Activated CD8-positive, alpha-beta T cell treated with anti-CD3 and anti-CD28 coated beads for 36 hours (primary cell): ENCODE data around the gene NEDD4. TPM values are rescaled to one million over a fixed set of nuclear protein-coding genes. Genes with fewer than 3 reads are reported as not detected.

Experiments used
- ATAC-seq: fragments of 200-7000 bp; cut with Tn5 transposase; one replicate; pipeline ENCODE4 v1.10.0; 2021; ENCODE audit warnings: mild to moderate bottlenecking, moderate library complexity
- CTCF ChIA-PET: fragments of 350-600 bp; sonication (Branson Sonifier 250); formaldehyde crosslinking; loops from one replicate; lab custom pipeline; 2021; ENCODE audit warnings: antibody characterized with exemption; lab: Charles Lee
- POLR2A ChIA-PET: fragments of 350-600 bp; sonication (Branson Sonifier 250); formaldehyde crosslinking; loops from one replicate; lab custom pipeline; 2021; ENCODE audit warnings: antibody characterized with exemption; lab: Charles Lee
- DNase-seq: peaks from one replicate; pipeline ENCODE4 v3.0.0-alpha.2; 2020
- H3K27ac Mint-ChIP-seq: one replicate; pipeline ENCODE4 v1.8.0; 2021; ENCODE audit warnings: mild to moderate bottlenecking, mixed read lengths
- H3K27me3 Mint-ChIP-seq: one replicate; pipeline ENCODE4 v1.8.0; 2021; ENCODE audit warnings: mixed read lengths
- H3K36me3 Mint-ChIP-seq: one replicate; pipeline ENCODE4 v1.8.0; 2021; ENCODE audit warnings: low read depth, mixed read lengths
- H3K4me1 Mint-ChIP-seq: one replicate; pipeline ENCODE4 v1.8.0; 2021; ENCODE audit warnings: low read depth, mixed read lengths
- H3K4me3 Mint-ChIP-seq: one replicate; pipeline ENCODE4 v1.8.0; 2021; ENCODE audit warnings: mild to moderate bottlenecking, moderate library complexity, mixed read lengths
- H3K9me3 Mint-ChIP-seq: one replicate; pipeline ENCODE4 v1.8.0; 2021; ENCODE audit warnings: mixed read lengths
- CTCF ChIP-seq: fragments of 200-600 bp; IDR thresholded peaks from one replicate; pipeline ENCODE4 v1.8.0; 2022; ENCODE audit warnings: antibody characterized with exemption, mild to moderate bottlenecking
- intact Hi-C: fragments of 100-400 bp; cut with micrococcal nuclease; formaldehyde crosslinking; loops from one replicate; pipeline ENCODE4 v1.10.0; 2022
- total RNA-seq, 2 experiments: library from RNA; stranded (reverse); gene quantifications; one replicate each; pipeline ENCODE4 v1.2.3, GENCODE V29; 2021

Gene NEDD4
- total RNA-seq, 2 experiments from 2014 or later, result 10.4 to 11.8 TPM

GRCh38 chr15:55916666-55917409 lies 76.6 kb downstream of the NEDD4 start:
- no peak overlapping the region for H3K27ac Mint-ChIP-seq
- POLR2A ChIA-PET, result no interaction called here
- no peaks in the 10 kb centered on the region for H3K27me3 Mint-ChIP-seq
- no peaks in the 10 kb centered on the region for H3K9me3 Mint-ChIP-seq
- CTCF ChIA-PET, result interaction anchor here (1.6 to 2.4 kb wide), 6 partner anchors 10 to 268 kb away, joined by 3 to 15 read pairs (median 8); no protein-coding TSS in a partner anchor
- no peak overlapping the region for H3K4me3 Mint-ChIP-seq
- no peaks in the 10 kb centered on the region for H3K4me1 Mint-ChIP-seq
- DNase-seq (no peak), ATAC-seq (no peak)
- H3K36me3 Mint-ChIP-seq, result no peaks in the 10 kb centered on the region
- no peak for TF ChIP-seq CTCF
- intact Hi-C loops, result no loop called here

GRCh38 chr15:55915876-55916567 lies 77.4 kb downstream of the NEDD4 start:
- CTCF ChIA-PET, result interaction anchor here (2.1 to 2.4 kb wide), 3 partner anchors 19 to 137 kb away, joined by 8 to 15 read pairs (median 8); no protein-coding TSS in a partner anchor
- ATAC-seq, result no peak
- no peak for TF ChIP-seq CTCF
- Mint-ChIP-seq H3K27me3 (no peaks in the 10 kb centered on the region), H3K4me1 (no peaks in the 10 kb centered on the region), H3K36me3 (no peaks in the 10 kb centered on the region), H3K27ac (no peak overlapping the region), H3K9me3 (no peaks in the 10 kb centered on the region), H3K4me3 (no peak overlapping the region)
- intact Hi-C loops, result no loop called here
- POLR2A ChIA-PET, result interaction anchor here (0.9 kb wide), 1 partner anchor 24 kb away, joined by 3 read pairs; no protein-coding TSS in a partner anchor
- DNase-seq, result no peak

- no peak overlapping the region for H3K4me3 Mint-ChIP-seq
These were observed 78.2 kb downstream of the NEDD4 start for GRCh38 chr15:55915221-55915620.

GRCh38 chr15:55914446-55914845 lies 79.0 kb downstream of the NEDD4 start:
- no peak for TF ChIP-seq CTCF
- H3K27me3 Mint-ChIP-seq, result no peaks in the 10 kb centered on the region
- H3K9me3 Mint-ChIP-seq, result no peaks in the 10 kb centered on the region
- CTCF ChIA-PET, result interaction anchor here (1.1 kb wide), 1 partner anchor 138 kb away, joined by 4 read pairs; no protein-coding TSS in a partner anchor
- H3K4me1 Mint-ChIP-seq, result no peaks in the 10 kb centered on the region
- ATAC-seq (no peak), DNase-seq (no peak)
- intact Hi-C loops, result no loop called here
- no peak overlapping the region for H3K4me3 Mint-ChIP-seq
- H3K36me3 Mint-ChIP-seq, result no peaks in the 10 kb centered on the region
- POLR2A ChIA-PET, result no interaction called here
- no peak overlapping the region for H3K27ac Mint-ChIP-seq

More at GRCh38 chr15:55915221-55915620, 78.2 kb downstream of the NEDD4 start:
- no peaks in the 10 kb centered on the region for H3K36me3 Mint-ChIP-seq
- TF ChIP-seq CTCF, result no peak
- ChIA-PET POLR2A (interaction anchor here (0.9 kb wide), 1 partner anchor 23 kb away, joined by 3 read pairs; no protein-coding TSS in a partner anchor), CTCF (interaction anchor here (1.1 kb wide), 1 partner anchor 137 kb away, joined by 4 read pairs; no protein-coding TSS in a partner anchor)
- no peaks in the 10 kb centered on the region for H3K27me3 Mint-ChIP-seq
- H3K4me1 Mint-ChIP-seq, result no peaks in the 10 kb centered on the region
- no peak overlapping the region for H3K27ac Mint-ChIP-seq
- intact Hi-C loops, result no loop called here
- ATAC-seq (no peak), DNase-seq (no peak)
- H3K9me3 Mint-ChIP-seq, result no peaks in the 10 kb centered on the region
